SK-N-SH treated with all-trans-retinoic acid at 6 μM for 48 hours (cell line): ENCODE measurements around the gene TBL1X.

Experiments
- ATAC-seq: fragments of 200-7000 bp; cut with Tn5 transposase; 3 replicates; pipeline ENCODE4 v1.9.1; 2020; ENCODE audit warnings: mild to moderate bottlenecking, moderate library complexity
- ARNTL ChIP-seq: fragments of 450-650 bp; formaldehyde crosslinking; IDR thresholded peaks from 2 replicates; pipeline ENCODE4 v1.5.0; 2020; ENCODE audit warnings: low read depth, mild to moderate bottlenecking, moderate library complexity, borderline replicate concordance
- BACH2 ChIP-seq: fragments of 250-450 bp; sonication (Bioruptor Pico); IDR thresholded peaks from 2 replicates; pipeline ENCODE4 v1.9.0; 2021; ENCODE audit warnings: mild to moderate bottlenecking, borderline replicate concordance
- CSDC2 ChIP-seq: fragments of 250-450 bp; sonication (Bioruptor Pico); IDR thresholded peaks from 2 replicates; pipeline ENCODE4 v1.5.0; 2020; ENCODE audit warnings: mild to moderate bottlenecking, moderate library complexity
- ESRRG ChIP-seq: fragments of 250-450 bp; sonication (Bioruptor Pico); IDR thresholded peaks from 2 replicates; pipeline ENCODE4 v1.6.1; 2021; ENCODE audit warnings: mild to moderate bottlenecking
- GLIS3 ChIP-seq: fragments of 250-450 bp; sonication (Bioruptor Pico); IDR thresholded peaks from 2 replicates; pipeline ENCODE4 v1.5.0; 2020; ENCODE audit warnings: mild to moderate bottlenecking, moderate library complexity
- OSR1 ChIP-seq: fragments of 250-450 bp; sonication (Bioruptor Pico); IDR thresholded peaks from 2 replicates; pipeline ENCODE4 v1.8.0; 2022; ENCODE audit warnings: moderate library complexity, mild to moderate bottlenecking, inconsistent platforms
- RARB ChIP-seq: fragments of 250-450 bp; sonication (Bioruptor Pico); IDR thresholded peaks from 2 replicates; pipeline ENCODE4 v1.8.0; 2021; ENCODE audit warnings: mild to moderate bottlenecking, moderate library complexity
- TCF4 ChIP-seq: fragments of 250-450 bp; sonication (Bioruptor Pico); IDR thresholded peaks from 2 replicates; pipeline ENCODE4 v1.8.0; 2021; ENCODE audit warnings: mild to moderate bottlenecking, moderate library complexity, borderline replicate concordance
- TOX ChIP-seq: fragments of 250-450 bp; sonication (Bioruptor Pico); IDR thresholded peaks from 2 replicates; pipeline ENCODE4 v1.8.0; 2021; ENCODE audit warnings: mild to moderate bottlenecking, moderate library complexity, borderline replicate concordance
- ZC3H10 ChIP-seq: fragments of 250-450 bp; sonication (Bioruptor Pico); IDR thresholded peaks from 2 replicates; pipeline ENCODE4 v1.5.1; 2021; ENCODE audit warnings: mild to moderate bottlenecking, moderate library complexity
- ZFP3 ChIP-seq: fragments of 250-450 bp; sonication (Bioruptor Pico); IDR thresholded peaks from 2 replicates; pipeline ENCODE4 v1.5.0; 2020; ENCODE audit warnings: mild to moderate bottlenecking, moderate library complexity
- ZFP30 ChIP-seq: fragments of 450-650 bp; formaldehyde crosslinking; IDR thresholded peaks from 2 replicates; pipeline ENCODE4 v1.5.0; 2022; ENCODE audit warnings: mild to moderate bottlenecking, moderate library complexity
- ZNF565 ChIP-seq: fragments of 450-650 bp; formaldehyde crosslinking; conservative IDR thresholded peaks from 2 replicates; pipeline ENCODE4 v1.5.0; 2020; ENCODE audit warnings: low read depth, mild to moderate bottlenecking, moderate library complexity
- ZNF70 ChIP-seq: fragments of 450-650 bp; formaldehyde crosslinking; IDR thresholded peaks from 2 replicates; pipeline ENCODE4 v1.5.0; 2020; ENCODE audit warnings: mild to moderate bottlenecking, moderate library complexity
- ZNF8 ChIP-seq: fragments of 450-650 bp; formaldehyde crosslinking; IDR thresholded peaks from 2 replicates; pipeline ENCODE4 v1.5.0; 2020; ENCODE audit warnings: mild to moderate bottlenecking, moderate library complexity
- TF ChIP-seq, protein P1 (sequence below): fragments of 250-450 bp; sonication (Bioruptor Pico); IDR thresholded peaks from 2 replicates; pipeline ENCODE4 v1.5.1; 2020; ENCODE audit warnings: low read depth, mild to moderate bottlenecking, moderate library complexity
- TF ChIP-seq, protein P2 (sequence below): fragments of 250-450 bp; sonication (Bioruptor Pico); IDR thresholded peaks from 2 replicates; pipeline ENCODE4 v1.8.0; 2021; ENCODE audit warnings: low read depth, mild to moderate bottlenecking, moderate library complexity, borderline replicate concordance
- TF ChIP-seq, protein P3 (sequence below): fragments of 250-450 bp; sonication (Bioruptor Pico); IDR thresholded peaks from 2 replicates; pipeline ENCODE4 v1.5.1; 2021; ENCODE audit warnings: mild to moderate bottlenecking, moderate library complexity
- TF ChIP-seq, protein P4 (sequence below): fragments of 250-450 bp; sonication (Bioruptor Pico); IDR thresholded peaks from 2 replicates; pipeline ENCODE4 v1.8.0; 2020; ENCODE audit warnings: mild to moderate bottlenecking, moderate library complexity, borderline replicate concordance

TBL1X gene

DNA sequence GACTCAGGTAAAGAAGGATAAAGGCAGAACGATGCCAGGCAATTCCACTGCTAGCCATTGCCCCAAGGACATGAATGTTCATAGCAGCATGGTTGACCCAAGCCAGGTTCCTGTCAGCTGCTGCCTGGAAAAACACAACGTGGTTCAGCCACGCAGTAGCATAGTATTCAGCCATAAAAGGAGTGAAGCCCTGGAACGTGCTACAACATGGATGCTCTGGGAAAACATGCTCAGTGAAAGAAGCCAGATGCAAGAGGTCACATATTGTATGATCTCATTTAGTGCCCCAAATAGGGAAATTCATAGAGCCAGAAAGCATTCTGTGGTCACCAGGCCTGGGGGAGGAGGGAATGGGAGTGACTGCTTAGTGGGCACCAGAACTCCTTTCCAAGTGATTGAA lies 170.9 kb downstream of the TBL1X start (continued):
- TF ChIP-seq, protein P1, sequence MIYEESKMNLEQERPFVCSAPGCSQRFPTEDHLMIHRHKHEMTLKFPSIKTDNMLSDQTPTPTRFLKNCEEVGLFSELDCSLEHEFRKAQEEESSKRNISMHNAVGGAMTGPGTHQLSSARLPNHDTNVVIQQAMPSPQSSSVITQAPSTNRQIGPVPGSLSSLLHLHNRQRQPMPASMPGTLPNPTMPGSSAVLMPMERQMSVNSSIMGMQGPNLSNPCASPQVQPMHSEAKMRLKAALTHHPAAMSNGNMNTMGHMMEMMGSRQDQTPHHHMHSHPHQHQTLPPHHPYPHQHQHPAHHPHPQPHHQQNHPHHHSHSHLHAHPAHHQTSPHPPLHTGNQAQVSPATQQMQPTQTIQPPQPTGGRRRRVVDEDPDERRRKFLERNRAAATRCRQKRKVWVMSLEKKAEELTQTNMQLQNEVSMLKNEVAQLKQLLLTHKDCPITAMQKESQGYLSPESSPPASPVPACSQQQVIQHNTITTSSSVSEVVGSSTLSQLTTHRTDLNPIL (CRISPR knock-in tag): no peak
- TF ChIP-seq OSR1 (CRISPR knock-in tag) (no peak), ZNF70 (CRISPR knock-in tag) (no peak), ARNTL (CRISPR knock-in tag) (no peak), ZNF8 (CRISPR knock-in tag) (no peak), ZFP3 (CRISPR knock-in tag) (no peak), ESRRG (no peak)

DNA sequence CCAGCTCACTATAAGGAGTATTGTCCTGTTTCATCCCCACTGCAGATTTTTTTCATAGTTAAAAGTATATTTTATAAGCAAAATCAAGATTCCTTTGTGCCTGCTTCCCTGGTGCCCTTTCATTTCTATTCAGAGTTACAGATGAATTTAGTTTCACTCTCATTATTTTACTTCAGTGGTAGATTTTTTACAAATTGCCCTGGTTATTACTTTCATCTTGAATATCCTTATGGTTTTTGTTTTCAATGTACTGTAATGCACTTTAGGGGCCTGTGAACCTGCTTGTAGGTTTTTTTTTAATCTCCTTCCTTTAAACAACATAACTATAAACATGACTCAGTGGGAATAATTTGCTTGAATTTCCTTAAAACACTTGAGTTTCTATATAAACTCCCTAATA lies 174.0 kb downstream of the TBL1X start:
- TF ChIP-seq ZNF70 (CRISPR knock-in tag) (no peak), ZNF565 (CRISPR knock-in tag) (no peak), ESRRG (no peak)
- no peak for ATAC-seq

DNA sequence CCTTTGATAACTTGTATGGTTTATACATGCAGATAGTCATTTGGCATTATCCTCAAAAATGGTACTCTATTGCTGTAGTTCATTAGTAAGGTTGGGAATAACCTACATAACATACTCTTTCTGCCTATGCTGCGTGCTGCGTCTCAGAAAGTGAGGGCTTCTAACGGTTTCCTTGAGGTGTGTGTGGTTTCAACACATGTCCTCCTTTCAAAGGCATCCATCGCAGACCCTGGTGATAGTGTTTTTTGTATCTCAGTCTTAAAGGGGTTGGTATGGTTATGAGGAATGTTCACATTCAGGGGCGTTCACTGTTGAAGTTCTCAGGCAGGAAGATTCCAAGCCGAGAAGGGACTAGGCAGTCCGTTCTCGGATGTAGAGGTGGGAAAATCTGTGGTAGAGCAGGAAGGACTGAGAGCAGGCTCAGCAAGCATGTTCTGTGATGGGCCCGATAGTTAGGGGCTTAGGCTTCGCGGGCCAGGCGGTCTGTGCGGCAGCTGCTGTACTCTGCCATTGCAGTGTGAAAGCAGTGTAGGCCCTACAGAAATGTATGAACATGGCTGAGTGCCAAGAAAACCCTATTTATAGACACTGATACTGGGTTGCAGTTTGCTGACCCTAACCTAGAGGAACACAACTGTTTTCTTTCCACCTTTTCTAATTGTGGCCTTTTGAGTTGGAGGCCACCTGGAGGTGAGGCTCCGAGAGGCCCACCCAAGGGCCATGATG lies 177.6 kb downstream of the TBL1X start:
- TF ChIP-seq GLIS3 (CRISPR knock-in tag): no peak
- TF ChIP-seq, protein P2, sequence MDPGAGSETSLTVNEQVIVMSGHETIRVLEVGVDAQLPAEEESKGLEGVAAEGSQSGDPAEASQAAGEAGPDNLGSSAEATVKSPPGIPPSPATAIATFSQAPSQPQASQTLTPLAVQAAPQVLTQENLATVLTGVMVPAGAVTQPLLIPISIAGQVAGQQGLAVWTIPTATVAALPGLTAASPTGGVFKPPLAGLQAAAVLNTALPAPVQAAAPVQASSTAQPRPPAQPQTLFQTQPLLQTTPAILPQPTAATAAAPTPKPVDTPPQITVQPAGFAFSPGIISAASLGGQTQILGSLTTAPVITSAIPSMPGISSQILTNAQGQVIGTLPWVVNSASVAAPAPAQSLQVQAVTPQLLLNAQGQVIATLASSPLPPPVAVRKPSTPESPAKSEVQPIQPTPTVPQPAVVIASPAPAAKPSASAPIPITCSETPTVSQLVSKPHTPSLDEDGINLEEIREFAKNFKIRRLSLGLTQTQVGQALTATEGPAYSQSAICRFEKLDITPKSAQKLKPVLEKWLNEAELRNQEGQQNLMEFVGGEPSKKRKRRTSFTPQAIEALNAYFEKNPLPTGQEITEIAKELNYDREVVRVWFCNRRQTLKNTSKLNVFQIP (CRISPR knock-in tag): no peak
- TF ChIP-seq BACH2 (CRISPR knock-in tag): no peak
- no peak for TF ChIP-seq TOX (CRISPR knock-in tag)
- no peak for TF ChIP-seq CSDC2 (CRISPR knock-in tag)
- TF ChIP-seq, protein P3, sequence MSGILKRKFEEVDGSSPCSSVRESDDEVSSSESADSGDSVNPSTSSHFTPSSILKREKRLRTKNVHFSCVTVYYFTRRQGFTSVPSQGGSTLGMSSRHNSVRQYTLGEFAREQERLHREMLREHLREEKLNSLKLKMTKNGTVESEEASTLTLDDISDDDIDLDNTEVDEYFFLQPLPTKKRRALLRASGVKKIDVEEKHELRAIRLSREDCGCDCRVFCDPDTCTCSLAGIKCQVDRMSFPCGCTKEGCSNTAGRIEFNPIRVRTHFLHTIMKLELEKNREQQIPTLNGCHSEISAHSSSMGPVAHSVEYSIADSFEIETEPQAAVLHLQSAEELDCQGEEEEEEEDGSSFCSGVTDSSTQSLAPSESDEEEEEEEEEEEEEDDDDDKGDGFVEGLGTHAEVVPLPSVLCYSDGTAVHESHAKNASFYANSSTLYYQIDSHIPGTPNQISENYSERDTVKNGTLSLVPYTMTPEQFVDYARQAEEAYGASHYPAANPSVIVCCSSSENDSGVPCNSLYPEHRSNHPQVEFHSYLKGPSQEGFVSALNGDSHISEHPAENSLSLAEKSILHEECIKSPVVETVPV (CRISPR knock-in tag): no peak
- no peak for ATAC-seq

DNA sequence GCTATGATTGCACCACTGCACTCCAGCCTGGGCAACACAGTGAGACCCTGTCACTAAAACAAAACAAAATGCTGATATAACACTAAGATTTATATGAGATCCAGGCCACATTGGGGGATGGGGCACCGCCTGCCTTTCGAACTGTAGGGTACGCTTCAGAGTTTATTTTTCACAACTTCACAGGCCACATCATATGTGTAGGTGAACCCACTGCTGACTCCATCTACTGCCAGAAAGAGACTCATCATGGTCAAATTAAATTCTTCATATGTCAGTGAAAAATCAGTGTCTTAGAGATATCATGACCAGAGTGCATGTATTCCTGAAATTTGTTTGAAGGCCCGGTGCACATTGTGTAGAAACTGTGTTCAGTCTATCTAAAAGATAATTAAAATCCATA lies 178.9 kb downstream of the TBL1X start:
- TF ChIP-seq, protein P4, sequence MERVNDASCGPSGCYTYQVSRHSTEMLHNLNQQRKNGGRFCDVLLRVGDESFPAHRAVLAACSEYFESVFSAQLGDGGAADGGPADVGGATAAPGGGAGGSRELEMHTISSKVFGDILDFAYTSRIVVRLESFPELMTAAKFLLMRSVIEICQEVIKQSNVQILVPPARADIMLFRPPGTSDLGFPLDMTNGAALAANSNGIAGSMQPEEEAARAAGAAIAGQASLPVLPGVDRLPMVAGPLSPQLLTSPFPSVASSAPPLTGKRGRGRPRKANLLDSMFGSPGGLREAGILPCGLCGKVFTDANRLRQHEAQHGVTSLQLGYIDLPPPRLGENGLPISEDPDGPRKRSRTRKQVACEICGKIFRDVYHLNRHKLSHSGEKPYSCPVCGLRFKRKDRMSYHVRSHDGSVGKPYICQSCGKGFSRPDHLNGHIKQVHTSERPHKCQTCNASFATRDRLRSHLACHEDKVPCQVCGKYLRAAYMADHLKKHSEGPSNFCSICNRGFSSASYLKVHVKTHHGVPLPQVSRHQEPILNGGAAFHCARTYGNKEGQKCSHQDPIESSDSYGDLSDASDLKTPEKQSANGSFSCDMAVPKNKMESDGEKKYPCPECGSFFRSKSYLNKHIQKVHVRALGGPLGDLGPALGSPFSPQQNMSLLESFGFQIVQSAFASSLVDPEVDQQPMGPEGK (CRISPR knock-in tag): no peak
- TF ChIP-seq CSDC2 (CRISPR knock-in tag): no peak
- TF ChIP-seq RARB (CRISPR knock-in tag): no peak
- TF ChIP-seq ARNTL (CRISPR knock-in tag): no peak
- TF ChIP-seq ESRRG: no peak
- TF ChIP-seq, protein P2 (CRISPR knock-in tag): no peak
- TF ChIP-seq ZC3H10 (CRISPR knock-in tag): no peak
- ATAC-seq: no peak

DNA sequence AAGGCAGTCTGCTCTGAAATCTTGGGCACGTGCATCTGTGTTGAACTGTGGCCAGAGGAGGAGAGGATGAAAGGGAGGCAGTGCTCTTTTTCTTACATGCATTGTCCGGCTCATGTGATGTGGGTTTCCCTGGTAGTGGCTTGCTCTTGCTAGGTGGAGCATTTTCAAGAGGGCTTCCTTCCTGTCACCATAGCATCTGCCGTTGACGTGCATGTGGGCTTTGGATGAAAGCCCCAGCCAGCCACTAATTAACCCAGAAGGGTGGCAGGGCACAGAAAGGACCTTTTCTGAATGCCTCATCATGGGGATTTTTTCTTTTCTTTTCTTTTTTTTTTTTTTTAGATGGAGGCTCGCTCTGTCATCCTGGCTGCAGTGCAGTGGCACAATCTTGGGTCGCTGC lies 179.5 kb downstream of the TBL1X start:
- TF ChIP-seq TOX (CRISPR knock-in tag) (no peak), ZFP3 (CRISPR knock-in tag) (no peak), ZNF565 (CRISPR knock-in tag) (no peak), RARB (CRISPR knock-in tag) (no peak), ZFP30 (no peak), BACH2 (CRISPR knock-in tag) (no peak), GLIS3 (CRISPR knock-in tag) (no peak), TCF4 (CRISPR knock-in tag) (no peak)
- TF ChIP-seq, protein P3 (CRISPR knock-in tag): no peak
- TF ChIP-seq, all 23 proteins: peak for 0
- ATAC-seq: no peak
